ENCODE results near the gene SVOP.

Gene SVOP

GRCh38 chr12:108916336-108916735, 104.5 kb downstream of the SVOP start:
- ATAC-seq (ENCODE audit: insufficient read depth, low read depth): no peak
- Histone ChIP-seq H3K9ac (ENCODE audit: low read depth, low read length) (no peak overlapping the region), H3K27me3 (ENCODE audit: insufficient read depth, low read length, poor library complexity) (peaks cover 2% of the 10 kb centered on the region), H3K27ac (ENCODE audit: low read length) (no peak overlapping the region), H3K79me2 (ENCODE audit: insufficient read depth, low read length) (no peaks in the 10 kb centered on the region), H3K9me3 (ENCODE audit: insufficient read depth, low read length, severe bottlenecking) (no peaks in the 10 kb centered on the region), H3K4me2 (ENCODE audit: insufficient read depth, low read length) (no peak overlapping the region), H2AFZ (ENCODE audit: low read depth, low read length) (no peak overlapping the region), H3K36me3 (ENCODE audit: insufficient read depth, low read length) (no peaks in the 10 kb centered on the region), H3K4me1 (ENCODE audit: insufficient read depth, low read length) (no peaks in the 10 kb centered on the region), H3K4me3 (ENCODE audit: low read depth in 1 of 2, low read length in 2 of 2) (no peak overlapping the region), H4K20me1 (ENCODE audit: insufficient read depth, low read length) (no peaks in the 10 kb centered on the region)
- no peak for DNase-seq
- TF ChIP-seq, protein P1, sequence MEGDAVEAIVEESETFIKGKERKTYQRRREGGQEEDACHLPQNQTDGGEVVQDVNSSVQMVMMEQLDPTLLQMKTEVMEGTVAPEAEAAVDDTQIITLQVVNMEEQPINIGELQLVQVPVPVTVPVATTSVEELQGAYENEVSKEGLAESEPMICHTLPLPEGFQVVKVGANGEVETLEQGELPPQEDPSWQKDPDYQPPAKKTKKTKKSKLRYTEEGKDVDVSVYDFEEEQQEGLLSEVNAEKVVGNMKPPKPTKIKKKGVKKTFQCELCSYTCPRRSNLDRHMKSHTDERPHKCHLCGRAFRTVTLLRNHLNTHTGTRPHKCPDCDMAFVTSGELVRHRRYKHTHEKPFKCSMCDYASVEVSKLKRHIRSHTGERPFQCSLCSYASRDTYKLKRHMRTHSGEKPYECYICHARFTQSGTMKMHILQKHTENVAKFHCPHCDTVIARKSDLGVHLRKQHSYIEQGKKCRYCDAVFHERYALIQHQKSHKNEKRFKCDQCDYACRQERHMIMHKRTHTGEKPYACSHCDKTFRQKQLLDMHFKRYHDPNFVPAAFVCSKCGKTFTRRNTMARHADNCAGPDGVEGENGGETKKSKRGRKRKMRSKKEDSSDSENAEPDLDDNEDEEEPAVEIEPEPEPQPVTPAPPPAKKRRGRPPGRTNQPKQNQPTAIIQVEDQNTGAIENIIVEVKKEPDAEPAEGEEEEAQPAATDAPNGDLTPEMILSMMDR (IDR thresholded peaks at IDR 0.05; ENCODE audit: borderline replicate concordance, extremely low read depth, low read length, poor library complexity, severe bottlenecking): no peak
- TF ChIP-seq EZH2 (IDR thresholded peaks at IDR 0.05; ENCODE audit: borderline replicate concordance, low read depth, low read length, severe bottlenecking): no peak

GRCh38 chr12:108915632-108916133, 105.2 kb downstream of the SVOP start:
- no peaks in the 10 kb centered on the region for H3K9me3 ChIP-seq (ENCODE audit: insufficient read depth, low read length, severe bottlenecking)

DNA sequence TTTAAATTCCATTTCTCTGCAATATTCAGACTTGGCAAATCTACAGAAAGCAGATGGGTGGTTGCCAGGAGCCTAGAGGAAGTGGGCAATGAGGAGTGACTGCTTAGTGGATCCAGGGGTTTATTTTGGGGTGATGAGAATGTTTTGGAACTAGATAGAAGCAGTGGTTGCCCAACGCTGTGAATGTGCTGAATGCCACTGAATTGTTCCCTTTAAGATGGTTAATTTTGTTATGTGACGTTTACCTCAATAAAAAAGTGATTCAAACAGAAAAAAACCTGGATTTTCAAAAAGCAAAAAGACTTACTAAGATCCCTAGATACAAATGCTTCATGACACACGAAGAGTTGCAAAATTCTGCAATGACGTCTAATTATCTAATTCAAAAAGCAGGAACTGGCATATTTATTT, 106.7 kb downstream of the SVOP start:
- ATAC-seq (ENCODE audit: insufficient read depth, low read depth) (no peak), DNase-seq (no peak)
- Histone ChIP-seq H3K79me2 (ENCODE audit: insufficient read depth, low read length) (no peaks in the 10 kb centered on the region), H3K4me1 (ENCODE audit: insufficient read depth, low read length) (no peaks in the 10 kb centered on the region), H3K9ac (ENCODE audit: low read depth, low read length) (no peak overlapping the region), H3K9me3 (ENCODE audit: insufficient read depth, low read length, severe bottlenecking) (no peaks in the 10 kb centered on the region), H4K20me1 (ENCODE audit: insufficient read depth, low read length) (no peaks in the 10 kb centered on the region), H3K36me3 (ENCODE audit: insufficient read depth, low read length) (no peaks in the 10 kb centered on the region), H3K27ac (ENCODE audit: low read length) (no peak overlapping the region), H2AFZ (ENCODE audit: low read depth, low read length) (no peak overlapping the region), H3K4me3 (ENCODE audit: low read depth in 1 of 2, low read length in 2 of 2) (no peak overlapping the region), H3K27me3 (ENCODE audit: insufficient read depth, low read length, poor library complexity) (peaks cover 2% of the 10 kb centered on the region), H3K4me2 (ENCODE audit: insufficient read depth, low read length) (no peak overlapping the region)
- no peak for TF ChIP-seq EZH2 (IDR thresholded peaks at IDR 0.05; ENCODE audit: borderline replicate concordance, low read depth, low read length, severe bottlenecking)
- TF ChIP-seq, protein P1 (IDR thresholded peaks at IDR 0.05; ENCODE audit: borderline replicate concordance, extremely low read depth, low read length, poor library complexity, severe bottlenecking): no peak

More at GRCh38 chr12:108915632-108916133, 105.2 kb downstream of the SVOP start:
- Histone ChIP-seq H3K27me3 (ENCODE audit: insufficient read depth, low read length, poor library complexity) (peaks cover 2% of the 10 kb centered on the region), H4K20me1 (ENCODE audit: insufficient read depth, low read length) (no peaks in the 10 kb centered on the region), H3K27ac (ENCODE audit: low read length) (no peak overlapping the region), H3K9ac (ENCODE audit: low read depth, low read length) (no peak overlapping the region), H3K4me3 (ENCODE audit: low read depth in 1 of 2, low read length in 2 of 2) (no peak overlapping the region), H3K79me2 (ENCODE audit: insufficient read depth, low read length) (no peaks in the 10 kb centered on the region), H3K4me2 (ENCODE audit: insufficient read depth, low read length) (no peak overlapping the region), H2AFZ (ENCODE audit: low read depth, low read length) (no peak overlapping the region), H3K4me1 (ENCODE audit: insufficient read depth, low read length) (no peaks in the 10 kb centered on the region), H3K36me3 (ENCODE audit: insufficient read depth, low read length) (no peaks in the 10 kb centered on the region)
- TF ChIP-seq, protein P1 (IDR thresholded peaks at IDR 0.05; ENCODE audit: borderline replicate concordance, extremely low read depth, low read length, poor library complexity, severe bottlenecking): no peak
- no peak for TF ChIP-seq EZH2 (IDR thresholded peaks at IDR 0.05; ENCODE audit: borderline replicate concordance, low read depth, low read length, severe bottlenecking)
- DNase-seq (no peak), ATAC-seq (ENCODE audit: insufficient read depth, low read depth) (no peak)

- DNase-seq: no peak
- H3K9me3 ChIP-seq (ENCODE audit: insufficient read depth, low read length, severe bottlenecking): no peaks in the 10 kb centered on the region
- no peak overlapping the region for H3K27ac ChIP-seq (ENCODE audit: low read length)
- TF ChIP-seq EZH2 (IDR thresholded peaks at IDR 0.05; ENCODE audit: borderline replicate concordance, low read depth, low read length, severe bottlenecking): no peak
- TF ChIP-seq, protein P1 (IDR thresholded peaks at IDR 0.05; ENCODE audit: borderline replicate concordance, extremely low read depth, low read length, poor library complexity, severe bottlenecking): no peak
- H3K4me2 ChIP-seq (ENCODE audit: insufficient read depth, low read length): no peak overlapping the region
- no peaks in the 10 kb centered on the region for H4K20me1 ChIP-seq (ENCODE audit: insufficient read depth, low read length)
- H3K79me2 ChIP-seq (ENCODE audit: insufficient read depth, low read length): no peaks in the 10 kb centered on the region
- H3K36me3 ChIP-seq (ENCODE audit: insufficient read depth, low read length): no peaks in the 10 kb centered on the region
- H3K4me3 ChIP-seq (ENCODE audit: low read depth in 1 of 2, low read length in 2 of 2): no peak overlapping the region
- H3K9ac ChIP-seq (ENCODE audit: low read depth, low read length): no peak overlapping the region
- ATAC-seq (ENCODE audit: insufficient read depth, low read depth): no peak
- peaks cover 6% of the 10 kb centered on the region for H3K27me3 ChIP-seq (ENCODE audit: insufficient read depth, low read length, poor library complexity)
- no peaks in the 10 kb centered on the region for H3K4me1 ChIP-seq (ENCODE audit: insufficient read depth, low read length)
- no peak overlapping the region for H2AFZ ChIP-seq (ENCODE audit: low read depth, low read length)
These were observed 108.5 kb downstream of the SVOP start for GRCh38 chr12:108912361-108912760.

Data from DND-41 (cell line).